Measurements from ENCODE around the gene ABHD8.

Gene ABHD8

GRCh38 chr19:17320435-17320834, 17.2 kb upstream of the ABHD8 start:
- no peak for DNase-seq

GRCh38 chr19:17319473-17320238, 16.4 kb upstream of the ABHD8 start:
- no peak for DNase-seq

GRCh38 chr19:17318966-17319365, 15.7 kb upstream of the ABHD8 start:
- DNase-seq = no peak

- DNase-seq = no peak
Measured at GRCh38 chr19:17314007-17314593, 10.9 kb upstream of the ABHD8 start.

GRCh38 chr19:17312189-17313113, 9.2 kb upstream of the ABHD8 start:
- no peak for DNase-seq

GRCh38 chr19:17311455-17312188, 8.4 kb upstream of the ABHD8 start:
- peak; percentile 97 for DNase-seq

GRCh38 chr19:17309965-17310461, 6.8 kb upstream of the ABHD8 start:
- DNase-seq = no peak

- peak; percentile 100 for DNase-seq
Measured at GRCh38 chr19:17309198-17309964, 6.2 kb upstream of the ABHD8 start, which contains the start of gene DDA1. TSS of gene DDA1 (plus strand) at chr19:17309563. CDS start at chr19:17309655, 92 bp downstream.

- no peak for DNase-seq
Measured at GRCh38 chr19:17307876-17308377, 4.7 kb upstream of the ABHD8 start.

- DNase-seq = no peak
Measured at GRCh38 chr19:17306285-17306714, 3.1 kb upstream of the ABHD8 start.

GRCh38 chr19:17305517-17306284, 2.5 kb upstream of the ABHD8 start, which contains the start of gene MRPL34:
TSS of gene MRPL34 (plus strand) at chr19:17305872. CDS start at chr19:17305893, 21 bp downstream.
- peak; percentile 98 for DNase-seq

GRCh38 chr19:17305216-17305516, 1.9 kb upstream of the ABHD8 start:
- DNase-seq = no peak

GRCh38 chr19:17304386-17305215, 1.4 kb upstream of the ABHD8 start:
- DNase-seq = no peak

GRCh38 chr19:17303940-17304267, 679 bp upstream of the ABHD8 start:
- DNase-seq = no peak

- DNase-seq = no peak
Measured at GRCh38 chr19:17302391-17303166, 646 bp downstream of the ABHD8 start.

- no peak for DNase-seq
Measured at GRCh38 chr19:17300992-17301619, 2.1 kb downstream of the ABHD8 start.

GRCh38 chr19:17296976-17297375, 6.2 kb downstream of the ABHD8 start:
- DNase-seq = no peak

- peak; percentile 31 for DNase-seq
Measured at GRCh38 chr19:17296273-17296672, 7.0 kb downstream of the ABHD8 start.

Measured in fibroblast of skin of back (primary cell).